Type B pancreatic cell (in vitro differentiated cells): ENCODE results near the gene CELF4. TPM values are rescaled to one million over a fixed set of nuclear protein-coding genes. Genes with fewer than 3 reads are reported as not detected.

Experiments
- DNase-seq: peaks from one replicate; pipeline ENCODE4 v3.0.0; 2021; ENCODE audit warnings: mixed read lengths; ENCODE audit not compliant: unreplicated experiment; ENCODE audit errors: extremely low spot score
- H3K27ac Mint-ChIP-seq: 2 replicates; pipeline ENCODE4 v1.8.0; 2021; ENCODE audit warnings: mild to moderate bottlenecking, mixed read lengths
- H3K27me3 Mint-ChIP-seq: 2 replicates; pipeline ENCODE4 v1.8.0; 2021; ENCODE audit warnings: mixed read lengths
- H3K36me3 Mint-ChIP-seq: 2 replicates; pipeline ENCODE4 v1.8.0; 2021; ENCODE audit warnings: mixed read lengths
- H3K4me1 Mint-ChIP-seq: one replicate; pipeline ENCODE4 v1.8.0; 2021; ENCODE audit warnings: mixed read lengths; ENCODE audit not compliant: unreplicated experiment
- H3K4me3 Mint-ChIP-seq: 2 replicates; pipeline ENCODE4 v1.8.0; 2021; ENCODE audit warnings: mild to moderate bottlenecking, mixed read lengths
- H3K9me3 Mint-ChIP-seq: 2 replicates; pipeline ENCODE4 v1.8.0; 2021; ENCODE audit warnings: mixed read lengths
- total RNA-seq: library from RNA; stranded (reverse); gene quantifications from 2 replicates; pipeline ENCODE4 v1.2.1, GENCODE V29; 2021; ENCODE audit warnings: low replicate concordance
- TF ChIP-seq, protein P1 (sequence below): fragments of 200-600 bp; sonication (generic); conservative IDR thresholded peaks from 2 replicates; pipeline ENCODE4 v1.5.0; 2021; ENCODE audit warnings: antibody characterized with exemption, mild to moderate bottlenecking

Gene CELF4
- total RNA-seq, 1 donor from 2014 or later = 9.2 TPM

DNA sequence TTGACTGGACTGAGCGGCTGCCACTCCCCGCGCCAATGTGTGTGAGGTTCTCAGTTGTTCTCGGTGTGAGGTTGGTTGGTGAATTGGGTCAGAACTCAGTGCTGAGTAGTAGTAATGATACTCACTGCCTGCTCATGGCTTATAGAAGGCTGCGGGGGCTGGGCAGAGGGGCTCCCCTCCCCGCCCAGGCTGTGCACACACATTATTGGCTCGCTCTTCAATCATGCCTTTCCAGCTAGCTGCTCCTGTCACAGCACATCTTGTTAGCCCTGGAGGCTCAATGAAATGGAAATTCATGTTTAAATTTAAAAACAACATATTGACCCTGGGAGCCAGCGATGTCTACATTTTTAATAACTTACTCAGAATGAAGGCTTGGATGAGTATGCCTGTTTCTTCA lies 152.8 kb downstream of the CELF4 start:
- TF ChIP-seq, protein P1, sequence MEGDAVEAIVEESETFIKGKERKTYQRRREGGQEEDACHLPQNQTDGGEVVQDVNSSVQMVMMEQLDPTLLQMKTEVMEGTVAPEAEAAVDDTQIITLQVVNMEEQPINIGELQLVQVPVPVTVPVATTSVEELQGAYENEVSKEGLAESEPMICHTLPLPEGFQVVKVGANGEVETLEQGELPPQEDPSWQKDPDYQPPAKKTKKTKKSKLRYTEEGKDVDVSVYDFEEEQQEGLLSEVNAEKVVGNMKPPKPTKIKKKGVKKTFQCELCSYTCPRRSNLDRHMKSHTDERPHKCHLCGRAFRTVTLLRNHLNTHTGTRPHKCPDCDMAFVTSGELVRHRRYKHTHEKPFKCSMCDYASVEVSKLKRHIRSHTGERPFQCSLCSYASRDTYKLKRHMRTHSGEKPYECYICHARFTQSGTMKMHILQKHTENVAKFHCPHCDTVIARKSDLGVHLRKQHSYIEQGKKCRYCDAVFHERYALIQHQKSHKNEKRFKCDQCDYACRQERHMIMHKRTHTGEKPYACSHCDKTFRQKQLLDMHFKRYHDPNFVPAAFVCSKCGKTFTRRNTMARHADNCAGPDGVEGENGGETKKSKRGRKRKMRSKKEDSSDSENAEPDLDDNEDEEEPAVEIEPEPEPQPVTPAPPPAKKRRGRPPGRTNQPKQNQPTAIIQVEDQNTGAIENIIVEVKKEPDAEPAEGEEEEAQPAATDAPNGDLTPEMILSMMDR = no peak
- H3K27me3 Mint-ChIP-seq = peaks cover 10% of the 10 kb centered on the region
- DNase-seq = no peak
- H3K4me3 Mint-ChIP-seq = no peak overlapping the region
- no peaks in the 10 kb centered on the region for H3K4me1 Mint-ChIP-seq
- H3K27ac Mint-ChIP-seq = no peak overlapping the region
- no peaks in the 10 kb centered on the region for H3K36me3 Mint-ChIP-seq
- no peaks in the 10 kb centered on the region for H3K9me3 Mint-ChIP-seq

DNA sequence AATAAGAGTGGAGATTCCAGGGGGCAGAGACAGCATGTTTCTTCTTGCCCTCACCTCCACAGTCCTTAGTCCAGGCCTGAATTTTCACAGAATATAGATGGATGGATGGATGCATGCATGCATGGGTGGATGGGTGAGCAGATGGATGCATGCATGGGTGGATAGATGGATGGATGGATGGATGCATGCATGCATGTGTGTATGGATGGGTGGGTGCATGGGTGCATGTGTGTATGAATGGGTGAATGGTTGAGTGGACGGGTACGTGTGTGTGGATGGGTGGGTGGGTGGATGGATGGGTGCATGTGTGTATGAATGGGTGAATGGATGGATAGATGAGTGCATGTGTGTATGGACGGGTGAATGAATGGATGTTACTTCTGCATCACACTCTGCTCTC lies 153.3 kb downstream of the CELF4 start:
- H3K27ac Mint-ChIP-seq = no peak overlapping the region
- no peaks in the 10 kb centered on the region for H3K36me3 Mint-ChIP-seq
- no peaks in the 10 kb centered on the region for H3K4me1 Mint-ChIP-seq
- H3K27me3 Mint-ChIP-seq = peaks cover 8% of the 10 kb centered on the region
- H3K9me3 Mint-ChIP-seq = no peaks in the 10 kb centered on the region
- H3K4me3 Mint-ChIP-seq = no peak overlapping the region
- no peak for DNase-seq
- TF ChIP-seq, protein P1 = no peak

DNA sequence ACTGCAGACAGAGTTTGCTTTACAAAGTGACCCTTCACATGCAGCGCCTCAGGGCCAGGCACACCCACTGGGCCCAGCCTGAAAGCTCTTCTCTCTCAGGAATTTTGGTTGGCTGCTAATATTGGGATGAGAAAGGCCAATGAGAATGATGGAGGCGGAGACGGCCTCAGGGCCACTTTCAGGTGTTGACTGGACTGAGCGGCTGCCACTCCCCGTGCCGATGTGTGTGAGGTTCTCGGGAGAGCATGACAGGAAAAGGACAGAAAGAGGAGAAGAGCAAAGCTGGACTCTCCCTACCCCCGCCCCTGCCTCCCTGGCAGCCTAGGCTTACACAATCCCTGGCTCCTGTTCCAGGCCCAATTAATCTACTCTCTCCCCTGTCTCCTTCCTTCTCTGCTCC lies 155.7 kb downstream of the CELF4 start:
- Mint-ChIP-seq H3K27me3 (no peaks in the 10 kb centered on the region), H3K4me1 (peaks cover 10% of the 10 kb centered on the region), H3K27ac (no peak overlapping the region), H3K9me3 (no peaks in the 10 kb centered on the region), H3K4me3 (no peak overlapping the region), H3K36me3 (no peaks in the 10 kb centered on the region)
- no peak for DNase-seq
- TF ChIP-seq, protein P1 = no peak

DNA sequence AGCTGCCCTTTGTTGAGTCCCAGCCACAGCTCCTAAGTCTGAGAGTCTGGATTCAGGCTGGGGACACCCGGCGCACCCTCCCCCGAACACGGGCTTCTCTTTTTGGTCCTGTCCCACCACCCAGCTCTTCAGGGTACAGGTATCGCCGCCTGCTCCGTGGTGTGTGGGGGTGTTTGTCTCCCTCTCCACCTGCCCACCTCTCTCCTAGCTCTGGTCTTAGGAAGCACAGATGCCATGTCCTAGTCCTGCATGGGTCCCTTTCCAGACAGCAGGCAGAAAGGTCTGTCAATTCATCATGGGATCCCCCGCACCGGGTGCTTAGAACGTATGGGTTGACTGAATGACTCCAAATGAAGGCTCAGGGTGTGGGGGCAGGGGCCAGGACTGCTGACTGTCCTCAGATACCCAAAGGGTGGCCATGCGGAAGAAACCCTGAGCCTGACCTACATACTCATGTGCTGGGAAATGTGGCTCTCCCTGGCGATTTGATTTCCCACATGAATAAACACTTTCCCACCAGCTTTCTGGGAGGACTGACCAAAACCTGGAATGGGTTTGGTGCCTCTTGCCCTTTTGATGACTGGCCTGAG lies 156.8 kb downstream of the CELF4 start:
- DNase-seq = no peak
- TF ChIP-seq, protein P1 = no peak
- H3K9me3 Mint-ChIP-seq = no peaks in the 10 kb centered on the region
- no peaks in the 10 kb centered on the region for H3K27me3 Mint-ChIP-seq
- H3K36me3 Mint-ChIP-seq = no peaks in the 10 kb centered on the region
- no peak overlapping the region for H3K4me3 Mint-ChIP-seq
- peaks cover 13% of the 10 kb centered on the region for H3K4me1 Mint-ChIP-seq
- H3K27ac Mint-ChIP-seq = no peak overlapping the region

DNA sequence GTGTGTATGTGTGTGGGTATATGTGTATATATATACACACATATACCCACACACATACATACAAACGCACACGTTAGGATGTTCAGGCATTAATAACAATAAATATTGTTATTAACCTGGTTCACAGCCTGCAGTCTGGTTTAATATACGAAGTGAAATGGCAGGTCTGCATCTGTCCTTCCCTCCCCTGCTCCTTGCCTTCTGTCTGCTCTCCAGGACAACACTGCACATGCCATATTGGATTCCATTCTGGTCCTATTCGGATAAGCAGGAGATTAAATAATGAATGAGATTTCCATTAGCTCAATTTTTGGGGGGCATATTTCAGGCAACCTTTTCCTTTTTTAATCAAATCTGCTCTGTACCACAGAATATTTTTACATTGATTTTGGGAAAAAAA lies 158.0 kb downstream of the CELF4 start:
- Mint-ChIP-seq H3K4me1 (peaks cover 22% of the 10 kb centered on the region), H3K9me3 (no peaks in the 10 kb centered on the region), H3K36me3 (no peaks in the 10 kb centered on the region), H3K27ac (no peak overlapping the region), H3K4me3 (no peak overlapping the region), H3K27me3 (no peaks in the 10 kb centered on the region)
- DNase-seq = no peak
- TF ChIP-seq, protein P1 = no peak

DNA sequence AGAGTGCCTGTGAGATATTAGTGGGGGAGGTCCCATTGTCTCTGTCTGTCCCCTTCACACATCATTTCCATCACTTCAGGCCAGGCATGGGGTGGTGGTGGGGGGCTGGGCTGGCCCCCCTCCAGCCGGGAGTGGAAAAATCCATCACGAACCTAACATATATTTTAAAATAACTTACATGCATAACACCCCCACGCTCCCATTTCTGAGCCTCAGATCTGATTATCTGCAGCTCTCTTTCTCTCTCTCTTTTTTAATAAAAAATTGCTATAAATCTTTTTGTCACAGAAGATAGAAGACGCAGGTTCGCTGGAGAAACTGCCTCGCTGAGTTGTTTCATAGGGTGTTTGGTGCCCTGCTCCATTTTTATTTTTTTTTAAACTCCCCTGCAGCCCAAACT lies 159.8 kb downstream of the CELF4 start:
- H3K4me3 Mint-ChIP-seq = no peak overlapping the region
- no peaks in the 10 kb centered on the region for H3K9me3 Mint-ChIP-seq
- H3K36me3 Mint-ChIP-seq = no peaks in the 10 kb centered on the region
- no peak overlapping the region for H3K27ac Mint-ChIP-seq
- TF ChIP-seq, protein P1 = no peak
- peaks cover 26% of the 10 kb centered on the region for H3K4me1 Mint-ChIP-seq
- no peak for DNase-seq
- H3K27me3 Mint-ChIP-seq = no peaks in the 10 kb centered on the region
